Inflammatory macrophage (primary cell): ENCODE data around the gene GABRG3.

Experiments
- DNase-seq, 2 donors: peaks; one replicate each; pipeline ENCODE4 v3.0.0-alpha.2; 2020 to 2022

GABRG3 gene

GRCh38 chr15:27427276-27427675 lies 456.3 kb downstream of the GABRG3 start:
- no peak for DNase-seq

- DNase-seq, result no peak
Observed at GRCh38 chr15:27428151-27428550, 457.2 kb downstream of the GABRG3 start.

GRCh38 chr15:27429577-27429976 lies 458.6 kb downstream of the GABRG3 start:
- no peak for DNase-seq

- DNase-seq, result no peak
Observed at GRCh38 chr15:27433604-27434003, 462.6 kb downstream of the GABRG3 start.

GRCh38 chr15:27438403-27439375 lies 467.7 kb downstream of the GABRG3 start:
- DNase-seq, result no peak

- DNase-seq, result no peak
Observed at GRCh38 chr15:27441120-27441519, 470.1 kb downstream of the GABRG3 start.

- no peak for DNase-seq
Observed at GRCh38 chr15:27448234-27448633, 477.3 kb downstream of the GABRG3 start.

GRCh38 chr15:27448986-27449385 lies 478.0 kb downstream of the GABRG3 start:
- no peak for DNase-seq

- no peak for DNase-seq
Observed at GRCh38 chr15:27449941-27450340, 479.0 kb downstream of the GABRG3 start.

GRCh38 chr15:27454281-27455075 lies 483.5 kb downstream of the GABRG3 start:
- no peak for DNase-seq

GRCh38 chr15:27456807-27457206 lies 485.8 kb downstream of the GABRG3 start:
- no peak for DNase-seq

- no peak for DNase-seq
Observed at GRCh38 chr15:27457766-27458165, 486.8 kb downstream of the GABRG3 start.

- no peak for DNase-seq
Observed at GRCh38 chr15:27458345-27459084, 487.5 kb downstream of the GABRG3 start.

GRCh38 chr15:27459836-27460235 lies 488.9 kb downstream of the GABRG3 start:
- DNase-seq, result no peak

- no peak for DNase-seq
Observed at GRCh38 chr15:27461181-27461580, 490.2 kb downstream of the GABRG3 start.

- no peak for DNase-seq
Observed at GRCh38 chr15:27463525-27464088, 492.6 kb downstream of the GABRG3 start.

GRCh38 chr15:27464941-27465612 lies 494.1 kb downstream of the GABRG3 start:
- DNase-seq, result no peak

- DNase-seq, result no peak
Observed at GRCh38 chr15:27466758-27467157, 495.8 kb downstream of the GABRG3 start.

GRCh38 chr15:27468151-27468591 lies 497.2 kb downstream of the GABRG3 start:
- no peak for DNase-seq

- no peak for DNase-seq
Observed at GRCh38 chr15:27473845-27474244, 502.9 kb downstream of the GABRG3 start.

GRCh38 chr15:27475395-27475794 lies 504.4 kb downstream of the GABRG3 start:
- no peak for DNase-seq
